Urinary bladder (tissue), 4 donors: ENCODE data around the gene SH3RF3. TPM values are rescaled to one million over a fixed set of nuclear protein-coding genes. Genes with fewer than 3 reads are reported as not detected.
"Not testable (repeated sequence)": the region's sequence is repeated elsewhere in the genome, so short reads cannot be mapped to it uniquely, and the experiment has no call there.

Experiments used
- DNase-seq: peaks from one replicate; pipeline ENCODE4 v3.0.0-alpha.2; 2015; ENCODE audit errors: extremely low spot score
- H3K27ac ChIP-seq: one replicate; pipeline ENCODE4 v1.5.1; 2013; ENCODE audit warnings: low read depth, mild to moderate bottlenecking, moderate library complexity
- H3K36me3 ChIP-seq: one replicate; pipeline ENCODE4 v1.6.1; 2013; ENCODE audit warnings: mild to moderate bottlenecking, moderate library complexity; ENCODE audit not compliant: insufficient read depth
- H3K4me1 ChIP-seq: one replicate; pipeline ENCODE4 v1.6.1; 2013; ENCODE audit warnings: mild to moderate bottlenecking, moderate library complexity; ENCODE audit not compliant: insufficient read depth
- H3K4me3 ChIP-seq: one replicate; pipeline ENCODE4 v1.5.1; 2013; ENCODE audit warnings: low read depth, low read length
- WGBS: extraction: QIAGEN DNeasy Blood & Tissue Kit; methylation state at CpG from one replicate; pipeline ENCODE4 v1.1.7; 2013; 5-methylcytosine and 5-hydroxymethylcytosine counted together
- polyA plus RNA-seq: library from polyadenylated mRNA; stranded (reverse); fragments of 200-250 nt; gene quantifications from one replicate; pipeline ENCODE4 v1.2.3, GENCODE V29; 2013
- total RNA-seq: library from RNA; depleted of rRNA; stranded (reverse); fragments of >200 nt; gene quantifications from one replicate; pipeline ENCODE4 v1.2.3, GENCODE V29; 2014
- donor health status: healthy with polysubstance abuse.
- donor health status: healthy.

SH3RF3 gene
- total and polyA plus RNA-seq, 2 donors, result 3.6 to 12.6 TPM

DNA sequence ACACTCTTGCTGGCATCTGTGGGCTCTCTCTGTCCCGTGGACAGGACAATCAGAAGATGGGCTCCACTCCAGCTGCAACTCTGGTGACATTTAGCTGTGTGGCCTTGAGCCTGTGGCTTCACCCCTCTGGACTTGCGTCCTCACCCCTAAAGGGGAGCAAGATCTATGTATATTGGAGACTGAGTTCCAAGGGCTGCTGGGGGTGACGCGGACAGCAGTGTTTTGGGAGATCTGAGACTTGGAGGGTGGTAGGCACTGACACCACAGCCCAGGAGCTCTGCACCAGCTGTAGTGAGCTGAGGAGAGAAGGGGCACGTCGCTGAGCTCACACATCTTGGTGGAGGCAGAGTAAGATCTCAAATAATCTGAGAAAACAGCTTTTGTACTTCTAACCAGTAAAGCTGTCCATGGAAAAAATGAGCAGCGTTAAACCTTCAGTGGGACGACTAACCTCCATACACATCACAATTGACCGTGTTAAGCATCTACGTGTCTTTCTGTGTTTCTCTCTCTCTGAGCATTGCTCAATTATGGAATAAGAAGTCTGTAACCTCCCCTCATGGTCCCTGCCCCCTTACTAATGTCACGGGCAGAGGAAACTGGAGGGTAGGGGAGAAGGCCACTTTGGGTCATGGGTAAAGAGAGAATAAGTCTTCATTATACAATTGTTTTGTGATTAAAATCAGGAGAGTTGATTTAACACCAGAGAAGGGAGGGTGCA, 85.8 kb downstream of the SH3RF3 start:
- no peak for DNase-seq
- Histone ChIP-seq H3K4me1 (no peaks in the 10 kb centered on the region), H3K36me3 (no peaks in the 10 kb centered on the region), H3K27ac (no peak overlapping the region), H3K4me3 (no peak overlapping the region)
- WGBS, result 83% methylated on average over 11 of the region's 11 CpGs

DNA sequence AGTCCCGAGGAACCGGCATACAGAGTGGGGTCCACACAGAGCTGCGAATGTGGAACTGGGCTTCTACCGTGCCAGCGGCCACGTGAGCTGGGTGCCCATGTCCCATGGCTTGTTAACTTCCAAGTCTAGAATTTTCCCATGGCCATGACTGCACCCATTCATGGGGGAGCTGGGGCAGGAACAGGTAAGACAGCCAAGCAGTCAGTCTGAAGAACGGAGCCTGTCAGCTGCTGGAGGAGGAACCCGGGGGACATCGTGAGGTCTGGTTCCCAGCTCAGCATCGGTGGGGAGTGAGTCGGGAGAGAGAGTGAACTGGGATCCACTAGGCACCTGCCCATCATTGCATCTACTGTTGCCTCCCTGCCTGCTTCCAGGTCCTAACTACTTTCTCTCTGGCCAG, 86.9 kb downstream of the SH3RF3 start:
- no peaks in the 10 kb centered on the region for H3K36me3 ChIP-seq
- 98% methylated on average over 11 of the region's 11 CpGs for WGBS

DNA sequence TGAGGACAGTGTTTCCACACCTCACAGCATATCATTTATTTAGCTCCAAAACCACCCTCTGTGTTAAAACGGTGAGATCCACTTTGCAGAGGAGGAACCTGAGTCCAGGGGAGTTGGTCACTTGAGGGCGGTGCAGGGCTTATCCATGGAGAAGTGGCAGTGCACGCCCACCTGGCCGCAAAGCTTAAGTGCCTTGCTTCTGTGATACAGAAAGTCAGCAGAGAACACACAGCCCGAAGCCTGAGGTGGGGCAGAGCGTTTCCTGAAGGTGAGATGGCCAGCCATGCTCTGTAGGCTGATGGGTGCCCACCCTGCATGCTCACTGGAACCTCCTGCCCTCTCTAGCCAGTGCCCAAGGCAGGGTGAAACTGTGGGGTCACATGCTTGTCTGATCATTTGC, 87.3 kb downstream of the SH3RF3 start:
- Histone ChIP-seq H3K27ac (no peak overlapping the region), H3K4me3 (no peak overlapping the region), H3K36me3 (no peaks in the 10 kb centered on the region), H3K4me1 (no peaks in the 10 kb centered on the region)
- no peak for DNase-seq
- WGBS, result 85% methylated on average over 6 of the region's 6 CpGs

More for the DNA sequence above, 86.9 kb downstream of the SH3RF3 start:
- Histone ChIP-seq H3K27ac (no peak overlapping the region), H3K4me3 (no peak overlapping the region), H3K4me1 (no peaks in the 10 kb centered on the region)
- no peak for DNase-seq

DNA sequence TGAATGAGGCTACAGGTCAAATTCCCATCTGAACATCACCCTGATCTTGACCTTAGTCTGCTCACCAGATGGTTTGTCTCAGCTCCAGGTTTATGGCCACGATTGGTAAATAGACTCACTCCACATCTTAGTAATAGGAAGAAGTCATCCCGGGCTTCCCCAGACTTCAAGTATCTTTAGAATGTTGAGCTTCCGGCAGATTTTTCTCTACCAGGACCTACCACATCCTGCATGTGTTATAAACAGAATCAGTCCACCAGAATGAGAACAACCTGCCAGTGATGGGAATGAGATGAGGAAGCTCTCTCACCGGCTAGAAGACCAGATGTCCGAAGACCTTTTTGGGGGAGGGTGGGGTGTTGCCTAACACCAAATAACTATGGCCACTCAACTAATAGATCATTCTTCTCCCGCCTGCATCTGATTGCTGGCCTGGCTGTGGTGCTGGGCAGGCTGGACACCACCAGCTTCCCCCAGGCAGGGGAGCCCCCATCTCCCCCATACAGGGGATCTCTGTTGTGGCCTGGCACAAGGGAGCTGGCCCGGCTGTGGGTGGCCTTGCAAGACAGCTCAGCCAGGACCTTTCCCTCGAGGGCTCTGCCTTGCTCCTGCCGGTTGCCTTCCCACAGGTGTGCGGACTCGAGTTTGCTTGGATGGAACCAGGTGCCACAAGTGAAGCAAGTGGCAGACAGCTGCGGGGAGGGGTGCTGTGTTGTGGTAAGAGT, 88.5 kb downstream of the SH3RF3 start:
- Histone ChIP-seq H3K4me3 (no peak overlapping the region), H3K36me3 (no peaks in the 10 kb centered on the region), H3K4me1 (no peaks in the 10 kb centered on the region), H3K27ac (no peak overlapping the region)
- WGBS, result 75% methylated on average over 12 of the region's 12 CpGs
- DNase-seq, result no peak

DNA sequence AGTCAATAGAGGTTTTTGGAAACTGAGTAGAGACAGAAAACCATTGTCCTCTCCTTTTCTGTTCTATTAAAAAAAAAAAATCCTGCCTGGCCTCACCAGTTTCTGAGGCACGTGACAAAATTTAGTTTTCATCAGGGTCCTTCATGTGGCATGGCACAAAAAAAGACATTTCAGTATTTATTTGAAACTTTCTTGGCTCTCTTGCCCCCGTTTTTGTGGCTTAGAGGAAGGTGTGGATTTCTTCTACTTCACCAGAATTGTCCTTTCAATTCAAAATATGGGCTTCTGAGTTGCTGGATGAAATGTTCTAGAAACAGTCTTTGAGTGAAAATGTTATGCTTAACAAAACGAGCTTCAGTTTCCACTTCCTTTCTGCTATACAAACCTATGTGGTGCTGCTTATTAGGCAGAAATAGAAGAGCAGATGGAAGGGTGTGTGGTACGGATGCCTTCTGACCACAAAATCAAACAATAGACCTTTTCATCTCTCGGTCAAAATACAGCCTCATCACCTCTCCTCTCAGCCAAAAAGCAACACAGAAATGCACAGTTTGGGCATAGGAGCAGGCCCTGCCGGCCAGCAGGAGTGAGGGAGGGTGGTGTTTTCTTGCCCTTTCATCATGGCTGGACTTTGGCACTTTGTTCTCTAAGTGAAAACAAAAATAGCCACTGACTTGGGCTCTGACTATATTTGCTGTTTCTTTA, 89.2 kb downstream of the SH3RF3 start:
- Histone ChIP-seq H3K36me3 (no peaks in the 10 kb centered on the region), H3K27ac (no peak overlapping the region), H3K4me1 (no peaks in the 10 kb centered on the region), H3K4me3 (no peak overlapping the region)
- 60% methylated on average over 6 of the region's 6 CpGs for WGBS
- DNase-seq, result no peak

DNA sequence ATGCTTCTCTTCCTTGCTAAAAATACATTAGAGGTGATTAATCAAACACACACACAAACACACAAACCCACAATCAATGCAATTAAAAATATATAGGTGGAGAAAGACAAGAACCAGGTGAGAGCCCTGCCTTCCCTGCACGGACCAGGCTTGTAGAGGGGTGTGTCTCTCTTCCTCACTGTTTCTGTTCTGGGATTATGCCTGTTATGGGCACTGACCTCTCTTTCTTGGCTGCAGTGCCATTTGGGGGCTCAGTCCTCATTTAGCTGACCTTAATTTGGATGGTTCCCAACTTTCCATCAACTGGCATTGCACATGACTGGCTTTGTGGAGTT, 89.8 kb downstream of the SH3RF3 start:
- no peak overlapping the region for H3K4me3 ChIP-seq
- 25% methylated on average over 1 of the region's 1 CpG for WGBS
- no peaks in the 10 kb centered on the region for H3K4me1 ChIP-seq
- no peaks in the 10 kb centered on the region for H3K36me3 ChIP-seq
- H3K27ac ChIP-seq, result no peak overlapping the region
- DNase-seq, result no peak

DNA sequence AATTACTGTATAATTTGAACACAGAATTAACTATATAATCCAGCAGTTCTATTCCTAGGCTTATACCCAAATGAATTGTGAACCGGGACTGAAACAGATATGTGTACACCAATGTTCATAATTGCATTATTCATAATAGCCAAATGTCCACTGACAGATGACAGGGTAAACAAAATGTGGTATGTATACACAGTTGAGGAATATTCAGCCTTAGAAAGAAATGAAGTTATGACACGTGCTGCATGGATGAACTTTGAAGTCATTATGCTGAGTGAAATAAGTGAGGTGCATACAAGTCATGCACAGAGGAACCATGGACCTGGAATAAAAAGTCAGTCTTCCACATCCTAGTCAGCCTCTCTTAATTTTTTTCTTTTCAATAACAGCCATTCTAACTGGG, 91.9 kb downstream of the SH3RF3 start:
- WGBS, result 96% methylated on average over 2 of the region's 2 CpGs
- Histone ChIP-seq H3K4me3 (no peak overlapping the region), H3K27ac (no peak overlapping the region), H3K4me1 (no peaks in the 10 kb centered on the region), H3K36me3 (no peaks in the 10 kb centered on the region)
- no peak for DNase-seq

DNA sequence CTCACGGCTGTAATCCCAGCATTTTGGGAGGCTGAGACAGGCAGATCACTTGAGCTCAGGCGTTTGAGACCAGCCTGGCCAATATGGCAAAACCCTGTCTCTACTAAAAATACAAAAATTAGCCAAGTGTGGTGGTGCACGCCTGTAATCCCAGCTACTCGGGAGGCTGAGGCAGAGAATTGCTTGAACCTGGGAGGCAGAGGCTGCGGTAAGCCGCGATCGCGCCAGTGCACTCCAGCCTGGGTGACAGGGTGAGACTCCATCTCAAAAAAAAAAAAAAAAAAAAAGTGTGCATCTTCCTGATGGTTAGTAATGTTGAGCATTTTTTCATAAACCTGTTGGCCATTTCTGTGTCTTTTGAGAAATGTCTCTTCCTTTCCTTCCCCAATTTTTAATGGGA, 92.3 kb downstream of the SH3RF3 start:
- H3K27ac ChIP-seq, H3K36me3 ChIP-seq, H3K4me3 ChIP-seq, H3K4me1 ChIP-seq, DNase-seq: not testable (repeated sequence)
- WGBS, result 98% methylated on average over 9 of the region's 9 CpGs

DNA sequence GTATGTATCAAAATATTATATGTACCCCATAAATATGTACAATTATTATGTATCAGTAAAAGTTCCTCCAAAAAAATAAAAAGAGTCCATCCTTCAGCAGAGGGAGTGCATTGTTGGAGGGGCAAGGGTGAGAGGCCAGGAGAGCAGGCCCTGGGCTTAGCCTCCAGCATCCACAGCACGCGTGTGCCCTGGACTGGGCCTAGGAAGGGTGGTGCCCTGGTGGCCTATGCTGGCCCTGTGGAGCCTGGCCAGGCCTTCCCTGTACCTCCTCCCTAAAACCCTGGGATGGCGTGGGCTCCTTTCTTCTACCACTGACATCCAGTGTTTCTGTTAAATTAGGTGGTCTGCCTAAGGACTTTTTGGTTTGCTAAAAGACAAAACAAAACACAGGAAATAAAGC, 93.4 kb downstream of the SH3RF3 start:
- H3K27ac ChIP-seq, result no peak overlapping the region
- 95% methylated on average over 3 of the region's 3 CpGs for WGBS
- H3K36me3 ChIP-seq, result no peaks in the 10 kb centered on the region
- H3K4me3 ChIP-seq, result no peak overlapping the region
- no peaks in the 10 kb centered on the region for H3K4me1 ChIP-seq
- no peak for DNase-seq

DNA sequence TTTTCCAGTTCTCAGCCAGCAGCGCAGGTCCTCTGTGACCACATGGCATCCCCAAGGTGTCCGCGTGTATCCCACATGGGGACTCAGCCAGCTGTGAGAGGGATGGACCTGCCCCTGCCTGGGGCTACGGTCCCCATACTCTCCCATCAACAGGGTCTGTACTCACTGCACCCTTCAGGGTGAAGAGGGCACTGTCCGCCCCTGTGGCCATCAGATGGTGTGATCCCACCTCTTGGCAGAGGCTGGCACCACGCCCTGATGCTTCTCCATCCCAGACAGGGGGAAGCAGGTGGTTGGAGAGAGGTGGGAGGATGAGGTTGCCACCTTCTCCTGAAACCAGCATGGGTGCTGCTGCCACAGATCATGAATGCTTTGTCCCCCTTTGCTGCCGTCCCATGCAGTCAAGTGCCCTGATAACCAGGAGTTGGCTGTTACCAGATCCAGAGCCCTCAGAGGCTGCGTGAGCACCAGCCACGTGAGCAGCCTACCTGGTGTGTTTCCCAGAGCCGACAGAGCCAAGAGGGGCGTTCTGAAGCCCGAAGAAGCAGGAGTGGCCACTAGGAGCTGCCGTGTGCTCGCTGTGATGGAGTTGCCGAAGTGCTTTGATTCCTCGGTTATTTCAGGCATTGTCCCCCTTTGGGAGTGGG, 93.9 kb downstream of the SH3RF3 start:
- Histone ChIP-seq H3K36me3 (no peaks in the 10 kb centered on the region), H3K27ac (no peak overlapping the region), H3K4me3 (no peak overlapping the region), H3K4me1 (no peaks in the 10 kb centered on the region)
- 82% methylated on average over 16 of the region's 16 CpGs for WGBS
- no peak for DNase-seq

DNA sequence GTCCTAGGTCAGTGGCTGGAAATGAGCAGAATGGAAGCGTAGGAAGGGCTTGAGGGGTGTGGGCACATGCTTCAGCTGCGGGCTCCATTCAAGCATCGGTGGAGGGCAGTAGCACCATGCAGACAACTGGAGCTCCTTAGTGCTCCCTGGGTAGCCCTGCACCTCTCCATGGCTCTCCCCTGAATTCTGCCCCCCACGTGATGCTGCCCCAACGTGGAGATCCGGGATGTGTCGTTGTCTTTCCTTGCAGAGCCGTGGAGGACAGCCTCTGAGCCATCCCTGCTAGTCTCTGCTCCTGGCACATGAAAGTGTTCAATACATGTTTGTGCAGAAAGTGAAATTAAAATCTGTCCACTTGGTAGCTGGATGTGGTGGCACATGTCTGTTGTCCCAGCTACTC, 94.5 kb downstream of the SH3RF3 start:
- DNase-seq, result no peak
- Histone ChIP-seq H3K36me3 (no peaks in the 10 kb centered on the region), H3K27ac (no peak overlapping the region), H3K4me1 (no peaks in the 10 kb centered on the region), H3K4me3 (no peak overlapping the region)
- WGBS, result 97% methylated on average over 8 of the region's 8 CpGs

DNA sequence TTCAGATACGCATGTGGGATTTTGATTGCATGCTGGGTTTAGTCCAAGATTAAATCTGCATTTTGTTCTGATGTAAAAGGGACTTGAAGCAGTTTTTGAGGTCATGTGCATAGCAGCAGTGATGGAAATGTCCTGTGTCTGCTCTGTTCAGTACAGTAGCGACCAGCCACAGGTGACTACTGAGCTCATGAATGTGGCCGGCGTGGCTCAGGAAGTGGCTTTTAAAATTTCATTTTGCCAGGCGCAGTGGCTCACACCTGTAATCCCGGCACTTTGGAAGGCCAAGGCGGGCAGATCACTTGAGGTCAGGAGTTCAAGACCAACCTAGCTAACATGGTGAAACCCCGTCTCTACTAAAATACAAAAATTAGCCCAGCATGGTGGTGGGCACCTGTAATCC, 95.3 kb downstream of the SH3RF3 start:
- DNase-seq, H3K4me3 ChIP-seq, H3K27ac ChIP-seq, H3K4me1 ChIP-seq, H3K36me3 ChIP-seq: not testable (repeated sequence)
- WGBS, result 95% methylated on average over 8 of the region's 8 CpGs

DNA sequence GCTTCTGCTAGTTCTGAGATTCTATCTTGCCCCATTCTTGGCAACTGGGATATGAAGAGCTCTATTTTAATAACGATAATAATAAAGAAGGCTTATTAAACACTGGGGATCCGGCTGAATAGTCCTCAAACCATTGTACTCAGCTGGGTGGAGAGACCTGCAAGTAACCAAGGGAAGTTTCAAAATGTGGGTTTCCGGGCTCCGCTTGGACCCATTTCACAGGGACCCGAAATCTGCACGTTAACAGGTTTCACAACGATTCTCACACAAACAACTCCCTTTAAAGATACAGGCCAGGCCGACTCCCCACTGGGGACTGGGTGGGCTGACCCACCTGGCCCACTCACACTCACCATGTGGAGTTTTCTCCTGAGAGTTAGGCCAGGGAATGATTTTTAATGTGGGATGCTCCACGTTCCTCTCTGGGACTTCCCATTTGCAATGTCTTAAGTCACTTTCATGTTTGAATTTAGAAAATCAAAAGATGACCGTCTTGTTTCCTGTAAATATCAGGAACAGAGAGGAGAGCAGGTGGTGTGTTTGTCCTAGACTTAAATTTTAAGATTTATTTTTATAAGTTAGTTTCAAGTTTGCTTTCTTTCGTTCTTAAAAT, 96.3 kb downstream of the SH3RF3 start:
- no peaks in the 10 kb centered on the region for H3K4me1 ChIP-seq
- H3K4me3 ChIP-seq, result no peak overlapping the region
- WGBS, result 90% methylated on average over 11 of the region's 11 CpGs
- DNase-seq, result no peak
- no peak overlapping the region for H3K27ac ChIP-seq
- H3K36me3 ChIP-seq, result no peaks in the 10 kb centered on the region
